Heart right ventricle (tissue), 16 donors: ENCODE data around the gene NMNAT3. TPM values are rescaled to one million over a fixed set of nuclear protein-coding genes. Genes with fewer than 3 reads are reported as not detected.
A peak's percentile ranks its signal among the peaks of the same experiment; 100 is the strongest.

ENCODE experiments used
- ATAC-seq, 8 donors: fragments of 200-7000 bp; cut with Tn5 transposase; one replicate each; pipeline ENCODE4 v1.9.1; 2020; ENCODE audit warnings: mild to moderate bottlenecking in 8 of 8, moderate library complexity in 8 of 8, moderate number of reproducible peaks in 1 of 8
- DNase-seq, 2 donors: peaks; one replicate each; pipeline ENCODE4 v3.0.0-alpha.2; 2020
- H3K27ac ChIP-seq, 10 donors: fragments of 200-600 bp; sonication (generic) in 2 of 10; one replicate each; pipeline versions ENCODE4 v1.5.0 to v1.8.0; 2020 to 2022; ENCODE audit warnings: mild to moderate bottlenecking in 3 of 10
- H3K27me3 ChIP-seq, 7 donors: fragments of 200-600 bp; one replicate each; pipeline ENCODE4 v1.8.0; 2021 to 2022; ENCODE audit warnings: mild to moderate bottlenecking in 2 of 7
- H3K36me3 ChIP-seq, 9 donors: fragments of 200-600 bp; sonication (generic) in 1 of 9; one replicate each; pipeline versions ENCODE4 v1.5.0 to v1.8.0; 2020 to 2022; ENCODE audit warnings: mild to moderate bottlenecking in 2 of 9
- H3K4me1 ChIP-seq, 9 donors: fragments of 200-600 bp; sonication (generic) in 1 of 9; one replicate each; pipeline versions ENCODE4 v1.5.0 to v1.8.0; 2020 to 2022; ENCODE audit warnings: mild to moderate bottlenecking in 4 of 9
- H3K4me3 ChIP-seq, 10 donors: fragments of 200-600 bp; sonication (generic) in 2 of 10; one replicate each; pipeline versions ENCODE4 v1.5.0 to v1.8.0; 2020 to 2022; ENCODE audit warnings: mild to moderate bottlenecking in 7 of 10, moderate library complexity in 2 of 10
- H3K9me3 ChIP-seq, 11 donors: fragments of 200-600 bp in 10 of 11; sonication (generic) in 2 of 11; one replicate each; pipeline versions ENCODE4 v1.5.0 to v1.8.0; 2013 to 2022; ENCODE audit warnings: mild to moderate bottlenecking in 2 of 11, control low read depth in 1 of 11, moderate library complexity in 1 of 11
- CTCF ChIP-seq, 9 donors: fragments of 200-600 bp; sonication (generic) in 2 of 9; IDR thresholded peaks; one replicate each; pipeline versions ENCODE4 v1.5.0 to v1.8.0; 2021 to 2022; ENCODE audit warnings: antibody characterized with exemption in 9 of 9, mild to moderate bottlenecking in 5 of 9, moderate library complexity in 1 of 9
- WGBS, 2 donors: extraction: QIAGEN DNeasy Blood & Tissue Kit; methylation state at CpG; one replicate each; pipeline ENCODE4 v1.1.7; 2013; ENCODE audit warnings: inconsistent platforms in 1 of 2; 5-methylcytosine and 5-hydroxymethylcytosine counted together
- intact Hi-C, 10 donors: fragments of 100-400 bp; cut with DNase I; formaldehyde crosslinking; loops; one replicate each; pipeline versions ENCODE4 v1.11.1 to v1.14.2; 2022
- polyA plus RNA-seq, 2 donors: library from polyadenylated mRNA; stranded (reverse); fragments of 200-250 nt; gene quantifications; one replicate each; pipeline ENCODE4 v1.2.3, GENCODE V29; 2013
- total RNA-seq, 10 donors: library from RNA; stranded (reverse); fragmentation: NEBNext Ultra II Directional in 3 of 10; extraction: Animal tissue kit (Norgen Biotek cat#: 25700) in 3 of 10; gene quantifications; one replicate each; pipeline versions ENCODE4 v1.2.1 to v1.2.4, GENCODE V29; 2021 to 2023
- donor health status: Arrhythmogenic right ventricular cardiomyopathy.
- donor health status: ischemic (EF 13 %, LVEDD 7.1; RV severe dilation, severe dysfunction).
- donor health status: healthy with polysubstance abuse.
- donor health status: DM: no; HTN: yes; CAD: no.
- donor health status: DM: no; HTN: no; CAD: no.
- donor health status: ischemic (EF 25% LVEDD 6.9; RV normal size, moderate dysfunction).
- donor health status: ischemic (EF 25% LVEDD 5.7; RV mildly dilated, moderate dysfunction).
- donor health status: healthy.
- donor health status: DM: yes; HTN: yes; CAD: no.
- donor health status: Ischemic cardiomyopathy.
- donor health status: ischemic (EF 35%, LVEDD 5.7; RV mildly dilated, moderate dysfunction).
- donor health status: nonischemic (EF 11% LVEDD 7.7; RV severe dilation, severe dysfunction).
- donor health status: DM: yes; HTN: yes; CAD: no.
- donor health status: PGD.
- donor health status: ischemic (EF 29% LVEDD 5.4; RV normal size, mild dysfunction).
- donor health status: nonischemic (EF 23%, LVEDD 6.1; RV moderate dilation, normal function).

The NMNAT3 gene
- total and polyA plus RNA-seq, 12 donors, result 6.2 to 15.3 (median 12.7) TPM

- intact Hi-C loops, result no loop called here
- no peak overlapping the region for H3K27ac ChIP-seq
- no peaks in the 10 kb centered on the region for H3K27me3 ChIP-seq
- peaks cover 0 to 5% (median 0%) of the 10 kb centered on the region in 9 donors for H3K4me1 ChIP-seq
- H3K36me3 ChIP-seq, result no peaks in the 10 kb centered on the region
- 70 to 83% methylated on average over 1 of the region's 1 CpG for WGBS, 2 donors
- H3K9me3 ChIP-seq, result peaks cover 0 to 4% (median 0%) of the 10 kb centered on the region in 11 donors
- DNase-seq (no peak), ATAC-seq (no peak)
- H3K4me3 ChIP-seq, result no peak overlapping the region
- TF ChIP-seq CTCF (IDR thresholded peaks at IDR 0.05), result no peak
Observed at GRCh38 chr3:139687431-139687830, 9.7 kb upstream of the NMNAT3 start.

- Histone ChIP-seq H3K4me1 (peaks cover 0 to 5% (median 0%) of the 10 kb centered on the region in 9 donors), H3K27me3 (no peaks in the 10 kb centered on the region), H3K9me3 (peaks cover 0 to 4% (median 0%) of the 10 kb centered on the region in 11 donors), H3K4me3 (no peak overlapping the region), H3K27ac (no peak overlapping the region), H3K36me3 (no peaks in the 10 kb centered on the region)
- DNase-seq (no peak), ATAC-seq (no peak)
- intact Hi-C loops, result no loop called here
- 78 to 80% methylated on average over 3 of the region's 3 CpGs for WGBS, 2 donors
- no peak for TF ChIP-seq CTCF (IDR thresholded peaks at IDR 0.05)
Observed at GRCh38 chr3:139686624-139687023, 8.9 kb upstream of the NMNAT3 start.

- H3K4me3 ChIP-seq, result no peak overlapping the region
- 80 to 93% methylated on average over 3 of the region's 3 CpGs for WGBS, 2 donors
- no peaks in the 10 kb centered on the region for H3K27me3 ChIP-seq
- no peaks in the 10 kb centered on the region for H3K36me3 ChIP-seq
- TF ChIP-seq CTCF (IDR thresholded peaks at IDR 0.05), result no peak
- intact Hi-C loops, result no loop called here
- peaks cover 0 to 4% (median 0%) of the 10 kb centered on the region in 11 donors for H3K9me3 ChIP-seq
- no peak overlapping the region for H3K27ac ChIP-seq
- DNase-seq, result no peak
- H3K4me1 ChIP-seq, result peaks cover 0 to 5% (median 0%) of the 10 kb centered on the region in 9 donors
- ATAC-seq, result peak in 1 of 8 donors; percentile 46
Observed at GRCh38 chr3:139686206-139686605, 8.4 kb upstream of the NMNAT3 start.

GRCh38 chr3:139679220-139679775 lies 1.5 kb upstream of the NMNAT3 start:
- no peak for DNase-seq
- H3K9me3 ChIP-seq, result peaks cover 0 to under 1% (median 0%) of the 10 kb centered on the region in 11 donors
- no peaks in the 10 kb centered on the region for H3K27me3 ChIP-seq
- H3K4me1 ChIP-seq, result peaks cover 0 to 18% (median 13%) of the 10 kb centered on the region in 9 donors
- intact Hi-C loops, result no loop called here
- no peak overlapping the region for H3K4me3 ChIP-seq
- ATAC-seq, result no peak
- H3K27ac ChIP-seq, result no peak overlapping the region
- WGBS, 2 donors, result 83 to 89% methylated on average over 5 of the region's 5 CpGs
- H3K36me3 ChIP-seq, result no peaks in the 10 kb centered on the region
- no peak for TF ChIP-seq CTCF (IDR thresholded peaks at IDR 0.05)
